Breast epithelium (tissue), 4 donors: ENCODE results near the gene FAM32A. TPM values are rescaled to one million over a fixed set of nuclear protein-coding genes. Genes with fewer than 3 reads are reported as not detected.

Experiments used
- DNase-seq, 2 donors: peaks; one replicate each; pipeline ENCODE4 v3.0.0-alpha.2; 2019; ENCODE audit warnings: low spot score in 2 of 2
- H3K27ac ChIP-seq, 2 donors: fragments of 200-600 bp; sonication (generic) in 1 of 2; one replicate each; pipeline ENCODE4 v1.5.1; 2016 to 2019; ENCODE audit warnings: mild to moderate bottlenecking in 1 of 2
- H3K27me3 ChIP-seq, 2 donors: fragments of 200-600 bp; sonication (generic) in 1 of 2; one replicate each; pipeline versions ENCODE4 v1.5.1 to v1.6.0; 2017 to 2019; ENCODE audit warnings: control low read depth in 1 of 2, mild to moderate bottlenecking in 1 of 2
- H3K36me3 ChIP-seq: fragments of 200-600 bp; one replicate; pipeline ENCODE4 v1.5.1; 2019
- H3K4me1 ChIP-seq, 2 donors: fragments of 200-600 bp; sonication (generic); one replicate each; pipeline ENCODE4 v1.5.1; 2016 to 2019; ENCODE audit warnings: control low read depth in 1 of 2
- H3K4me3 ChIP-seq, 3 donors: fragments of 200-600 bp; sonication (generic); 1 replicate in 2 of 3; 2 replicates in 1 of 3; pipeline ENCODE4 v1.5.1; 2016 to 2019; ENCODE audit warnings: mild to moderate bottlenecking in 3 of 3, moderate library complexity in 2 of 3
- H3K9me3 ChIP-seq, 2 donors: fragments of 200-600 bp; sonication (generic) in 1 of 2; one replicate each; pipeline ENCODE4 v1.5.1; 2016 to 2019; ENCODE audit warnings: control low read depth in 1 of 2
- POLR2A ChIP-seq: fragments of 450-650 bp; IDR thresholded peaks from one replicate; pipeline ENCODE4 v1.6.1; 2016; ENCODE audit warnings: antibody characterized with exemption, mild to moderate bottlenecking, moderate library complexity
- POLR2AphosphoS5 ChIP-seq, 3 donors: sonication (generic); formaldehyde crosslinking; IDR thresholded peaks; one replicate each; pipeline ENCODE4 v1.6.1; 2017; ENCODE audit warnings: antibody characterized with exemption in 3 of 3
- intact Hi-C: fragments of 100-400 bp; cut with DNase I; formaldehyde crosslinking; loops from one replicate; pipeline ENCODE4 v1.15.1; 2023; ENCODE audit warnings: low total_unique reads
- total RNA-seq, 3 donors: library from RNA; depleted of rRNA; stranded (reverse); fragments of >200 nt; gene quantifications; one replicate each; pipeline ENCODE4 v1.1.0, GENCODE V29; 2016
- TF ChIP-seq, protein P1 (sequence below), 3 donors: fragments of 450-650 bp; IDR thresholded peaks; one replicate each; pipeline ENCODE4 v1.5.1; 2016 to 2017; ENCODE audit warnings: antibody characterized with exemption in 3 of 3, mild to moderate bottlenecking in 3 of 3, moderate library complexity in 3 of 3

The FAM32A gene
- total RNA-seq, 3 donors from 2014 or later: 80.0 to 112 (median 86.3) TPM

DNA sequence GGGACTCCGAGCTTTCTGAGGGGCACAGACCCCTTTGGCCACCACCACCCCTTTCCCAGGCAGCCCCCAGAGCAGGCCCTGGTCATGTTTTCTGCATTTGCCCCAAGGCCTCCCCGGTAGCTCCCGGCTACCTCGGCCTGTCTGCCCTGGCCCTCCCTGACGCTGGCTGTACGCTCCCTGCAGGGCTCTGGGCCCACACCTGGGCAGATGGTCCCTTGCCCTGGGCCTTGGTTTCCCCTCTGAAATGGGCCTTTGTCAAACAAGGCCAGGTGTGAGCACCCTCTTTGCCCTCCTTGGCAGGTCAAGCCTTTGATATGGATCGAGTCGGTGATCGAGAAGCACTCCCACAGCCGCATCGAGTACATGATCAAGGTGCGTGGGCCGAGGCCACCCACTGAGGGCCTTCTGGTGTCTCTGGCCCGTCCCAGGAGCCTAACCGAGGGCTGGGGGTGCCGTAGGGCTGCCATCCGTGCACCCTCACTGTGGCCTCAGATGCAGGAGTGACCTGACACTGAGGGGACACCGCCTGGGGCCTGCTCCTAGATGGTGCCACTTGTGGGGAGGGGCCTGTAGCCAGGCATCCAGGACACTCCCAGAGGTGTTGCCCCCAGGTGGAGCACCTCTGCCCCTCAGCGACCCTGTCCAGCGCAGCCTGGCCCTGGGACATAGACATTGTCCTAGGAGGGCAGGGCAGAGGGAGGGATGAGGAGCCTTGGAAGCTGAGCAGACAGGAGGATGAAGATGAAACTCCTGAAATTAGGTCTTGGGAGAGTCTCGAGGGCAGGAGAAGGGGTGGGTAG is 42.8 kb downstream of the FAM32A start:
- Histone ChIP-seq H3K4me1 (no peaks in the 10 kb centered on the region), H3K36me3 (no peaks in the 10 kb centered on the region), H3K9me3 (no peaks in the 10 kb centered on the region), H3K27ac (no peak overlapping the region), H3K27me3 (no peaks in the 10 kb centered on the region), H3K4me3 (no peak overlapping the region)
- no peak for DNase-seq
- intact Hi-C loops: no loop called here
- no peak for TF ChIP-seq POLR2AphosphoS5 (IDR thresholded peaks at IDR 0.05)
- TF ChIP-seq, protein P1, sequence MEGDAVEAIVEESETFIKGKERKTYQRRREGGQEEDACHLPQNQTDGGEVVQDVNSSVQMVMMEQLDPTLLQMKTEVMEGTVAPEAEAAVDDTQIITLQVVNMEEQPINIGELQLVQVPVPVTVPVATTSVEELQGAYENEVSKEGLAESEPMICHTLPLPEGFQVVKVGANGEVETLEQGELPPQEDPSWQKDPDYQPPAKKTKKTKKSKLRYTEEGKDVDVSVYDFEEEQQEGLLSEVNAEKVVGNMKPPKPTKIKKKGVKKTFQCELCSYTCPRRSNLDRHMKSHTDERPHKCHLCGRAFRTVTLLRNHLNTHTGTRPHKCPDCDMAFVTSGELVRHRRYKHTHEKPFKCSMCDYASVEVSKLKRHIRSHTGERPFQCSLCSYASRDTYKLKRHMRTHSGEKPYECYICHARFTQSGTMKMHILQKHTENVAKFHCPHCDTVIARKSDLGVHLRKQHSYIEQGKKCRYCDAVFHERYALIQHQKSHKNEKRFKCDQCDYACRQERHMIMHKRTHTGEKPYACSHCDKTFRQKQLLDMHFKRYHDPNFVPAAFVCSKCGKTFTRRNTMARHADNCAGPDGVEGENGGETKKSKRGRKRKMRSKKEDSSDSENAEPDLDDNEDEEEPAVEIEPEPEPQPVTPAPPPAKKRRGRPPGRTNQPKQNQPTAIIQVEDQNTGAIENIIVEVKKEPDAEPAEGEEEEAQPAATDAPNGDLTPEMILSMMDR (IDR thresholded peaks at IDR 0.05): no peak
- TF ChIP-seq POLR2A: no peak

DNA sequence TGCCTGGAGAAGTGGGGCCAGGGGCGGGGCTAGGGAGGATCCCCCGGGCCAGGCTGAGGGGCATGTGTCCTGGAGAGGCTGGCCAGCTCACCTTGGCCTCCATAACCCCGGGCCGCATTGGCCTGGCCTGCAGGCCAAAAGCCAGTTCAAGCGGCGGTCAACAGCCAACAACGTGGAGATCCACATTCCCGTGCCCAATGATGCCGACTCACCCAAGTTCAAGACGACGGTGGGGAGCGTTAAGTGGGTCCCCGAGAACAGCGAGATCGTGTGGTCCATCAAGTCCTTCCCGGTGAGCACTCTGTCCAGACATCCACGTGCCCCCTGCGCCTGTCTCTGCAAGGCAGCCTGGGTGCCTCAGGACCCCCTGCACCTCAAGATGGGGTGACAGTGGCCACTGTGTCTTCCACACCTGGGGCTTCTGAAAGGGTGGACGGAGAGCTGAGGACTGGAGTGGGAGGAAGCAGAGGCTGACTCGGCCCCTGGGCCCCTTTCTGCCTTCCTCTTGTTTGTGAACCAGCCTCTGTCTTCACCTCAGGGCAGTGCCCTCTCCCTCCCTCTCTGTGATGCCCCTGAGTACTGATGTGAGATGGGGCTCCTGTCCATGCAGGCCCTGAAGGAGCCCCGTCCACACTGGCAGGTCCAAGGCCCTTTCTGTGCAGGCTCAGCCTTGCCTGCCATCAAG is 43.6 kb downstream of the FAM32A start:
- no peak for DNase-seq
- intact Hi-C loops: loop anchor here (1.0 kb wide), 1 partner anchor 8 kb away; no protein-coding TSS in a partner anchor
- H3K4me1 ChIP-seq: no peaks in the 10 kb centered on the region
- no peaks in the 10 kb centered on the region for H3K9me3 ChIP-seq
- H3K27me3 ChIP-seq: no peaks in the 10 kb centered on the region
- no peaks in the 10 kb centered on the region for H3K36me3 ChIP-seq
- TF ChIP-seq, protein P1 (IDR thresholded peaks at IDR 0.05): no peak
- TF ChIP-seq POLR2A (no peak), POLR2AphosphoS5 (IDR thresholded peaks at IDR 0.05) (no peak)
- H3K4me3 ChIP-seq: no peak overlapping the region
- H3K27ac ChIP-seq: no peak overlapping the region

DNA sequence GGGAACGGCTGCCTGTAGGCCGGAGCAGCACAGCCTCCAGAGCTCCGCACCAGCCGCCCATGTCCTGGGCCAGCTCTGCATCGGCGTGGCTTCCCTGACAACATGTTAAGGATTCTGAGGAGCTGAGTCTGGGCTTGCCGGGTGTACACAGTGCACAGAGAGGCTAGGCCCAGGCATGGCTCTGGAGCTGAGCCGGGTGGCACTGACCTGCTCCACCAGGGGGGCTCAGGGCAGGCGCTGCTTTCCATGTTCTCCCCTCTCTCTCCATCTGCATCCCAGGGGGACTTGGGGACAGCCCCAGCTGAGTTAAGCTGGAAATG is 44.1 kb downstream of the FAM32A start:
- intact Hi-C loops: loop anchor here (1.0 kb wide), 1 partner anchor 9 kb away; no protein-coding TSS in a partner anchor
- no peak for DNase-seq
- H3K27me3 ChIP-seq: no peaks in the 10 kb centered on the region
- H3K9me3 ChIP-seq: no peaks in the 10 kb centered on the region
- no peak overlapping the region for H3K4me3 ChIP-seq
- no peaks in the 10 kb centered on the region for H3K36me3 ChIP-seq
- no peak overlapping the region for H3K27ac ChIP-seq
- TF ChIP-seq POLR2AphosphoS5 (IDR thresholded peaks at IDR 0.05): no peak
- TF ChIP-seq POLR2A: no peak
- TF ChIP-seq, protein P1 (IDR thresholded peaks at IDR 0.05): no peak
- H3K4me1 ChIP-seq: no peaks in the 10 kb centered on the region

DNA sequence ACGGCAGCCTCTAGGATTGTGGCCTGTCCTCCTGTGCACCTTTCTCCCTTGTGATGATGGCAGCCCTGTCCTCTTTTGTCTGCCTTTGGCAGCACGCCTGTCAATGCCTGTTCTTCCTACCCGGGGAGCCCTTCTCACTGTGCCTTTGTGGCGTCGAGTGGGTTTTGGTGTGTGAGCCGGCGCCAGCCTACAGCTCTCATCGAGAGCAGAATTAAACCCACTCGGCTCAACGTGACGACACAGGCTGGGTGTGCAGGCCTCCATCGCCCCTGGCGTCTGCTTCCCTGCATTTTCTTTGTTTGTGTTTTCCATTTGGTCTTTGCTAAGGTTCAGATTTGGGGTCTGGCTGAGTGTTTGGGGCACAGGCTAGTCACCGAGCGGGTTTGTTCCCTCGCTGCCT is 46.9 kb downstream of the FAM32A start:
- DNase-seq: no peak
- Histone ChIP-seq H3K27me3 (no peaks in the 10 kb centered on the region), H3K9me3 (no peaks in the 10 kb centered on the region), H3K4me1 (no peaks in the 10 kb centered on the region), H3K36me3 (no peaks in the 10 kb centered on the region), H3K4me3 (no peak overlapping the region), H3K27ac (no peak overlapping the region)
- no peak for TF ChIP-seq POLR2AphosphoS5 (IDR thresholded peaks at IDR 0.05)
- intact Hi-C loops: no loop called here

DNA sequence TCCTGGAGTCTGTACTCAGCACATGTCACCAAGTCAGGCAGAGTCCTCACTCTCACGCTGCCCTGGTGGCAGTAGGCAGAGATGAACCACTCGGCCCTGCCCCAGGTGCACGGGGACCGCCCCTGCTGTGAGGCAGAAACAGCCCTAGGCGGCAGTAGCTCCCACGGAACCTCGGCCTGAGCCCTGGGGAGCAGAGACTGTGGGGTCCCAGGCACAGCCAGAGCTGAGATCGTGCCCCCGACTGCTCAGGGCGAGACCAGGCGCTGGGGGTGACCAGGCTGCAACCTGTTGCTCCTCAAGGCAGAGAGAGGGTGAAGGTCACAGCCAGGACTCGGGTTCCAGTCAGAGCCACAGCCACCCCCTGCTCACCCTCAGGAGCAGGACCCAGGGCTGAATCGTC is 47.4 kb downstream of the FAM32A start:
- no peak for DNase-seq
- TF ChIP-seq, protein P1 (IDR thresholded peaks at IDR 0.05): no peak
- TF ChIP-seq POLR2AphosphoS5 (IDR thresholded peaks at IDR 0.05) (no peak), POLR2A (no peak)
- intact Hi-C loops: no loop called here
- H3K27ac ChIP-seq: no peak overlapping the region
- no peaks in the 10 kb centered on the region for H3K27me3 ChIP-seq
- no peaks in the 10 kb centered on the region for H3K36me3 ChIP-seq
- no peaks in the 10 kb centered on the region for H3K9me3 ChIP-seq
- no peaks in the 10 kb centered on the region for H3K4me1 ChIP-seq
- no peak overlapping the region for H3K4me3 ChIP-seq
